Osteoblast (primary cell): ENCODE results near the gene TLK2. TPM values are rescaled to one million over a fixed set of nuclear protein-coding genes. Genes with fewer than 3 reads are reported as not detected.

ENCODE experiments used
- DNase-seq: peaks from one replicate; pipeline ENCODE4 v3.0.0; 2011; ENCODE audit warnings: low spot score, mixed read lengths; ENCODE audit not compliant: insufficient read length; ENCODE audit errors: missing footprints
- H2AFZ ChIP-seq: 2 replicates; pipeline ENCODE4 v1.6.0; 2011; ENCODE audit warnings: mild to moderate bottlenecking, low read length
- H3K27ac ChIP-seq: 2 replicates; pipeline ENCODE4 v1.5.1; 2011; ENCODE audit warnings: mild to moderate bottlenecking, low read depth, low read length, moderate library complexity
- H3K27me3 ChIP-seq: 2 replicates; pipeline ENCODE4 v1.6.0; 2012; ENCODE audit warnings: mild to moderate bottlenecking, control low read depth, inconsistent platforms, low read length, moderate library complexity; ENCODE audit not compliant: insufficient read depth
- H3K36me3 ChIP-seq: 2 replicates; pipeline ENCODE4 v1.5.1; 2011; ENCODE audit warnings: mild to moderate bottlenecking, low read length, control low read depth, moderate library complexity; ENCODE audit not compliant: insufficient read depth
- H3K4me1 ChIP-seq: 2 replicates; pipeline ENCODE4 v1.5.1; 2011; ENCODE audit warnings: mild to moderate bottlenecking, low read length, control low read depth, moderate library complexity; ENCODE audit not compliant: insufficient read depth
- H3K4me2 ChIP-seq: 2 replicates; pipeline ENCODE4 v1.6.0; 2011; ENCODE audit warnings: mild to moderate bottlenecking, low read length; ENCODE audit not compliant: insufficient read depth
- H3K4me3 ChIP-seq: fragments of 200-600 bp; sonication (generic); 3 replicates; pipeline ENCODE4 v1.5.1; 2012; ENCODE audit warnings: mild to moderate bottlenecking, low read length, inconsistent platforms; ENCODE audit not compliant: insufficient read depth
- H3K79me2 ChIP-seq: 2 replicates; pipeline ENCODE4 v1.6.0; 2012; ENCODE audit warnings: mild to moderate bottlenecking, low read length, control low read depth, inconsistent platforms; ENCODE audit not compliant: insufficient read depth
- H3K9me3 ChIP-seq: 2 replicates; pipeline ENCODE4 v1.5.1; 2011; ENCODE audit warnings: low read depth, low read length, control low read depth
- H4K20me1 ChIP-seq: 2 replicates; pipeline ENCODE4 v1.6.0; 2012; ENCODE audit warnings: mild to moderate bottlenecking, low read length, control low read depth; ENCODE audit not compliant: insufficient read depth
- CTCF ChIP-seq: IDR thresholded peaks from 2 replicates; pipeline ENCODE4 v1.5.1; 2011; ENCODE audit warnings: mild to moderate bottlenecking, low read depth, low read length, moderate library complexity; ENCODE audit errors: extremely low read depth
- total RNA-seq: library from RNA; depleted of rRNA; stranded (reverse); fragments of >200 nt; gene quantifications from 2 replicates; pipeline ENCODE4 v1.2.3, GENCODE V29; 2012

TLK2 gene
- total RNA-seq, 1 donor, result 52.8 TPM

GRCh38 chr17:62653826-62654761 is 175.5 kb downstream of the TLK2 start:
- peaks cover 45% of the 10 kb centered on the region for H4K20me1 ChIP-seq
- H3K79me2 ChIP-seq, result peaks cover 85% of the 10 kb centered on the region
- peak; percentile 92 for DNase-seq
- peaks cover 28% of the 10 kb centered on the region for H3K36me3 ChIP-seq
- no peak overlapping the region for H2AFZ ChIP-seq
- no peaks in the 10 kb centered on the region for H3K9me3 ChIP-seq
- TF ChIP-seq CTCF, result no peak
- no peaks in the 10 kb centered on the region for H3K27me3 ChIP-seq
- peak overlapping the region; percentile 81 for H3K4me2 ChIP-seq
- H3K4me1 ChIP-seq, result peaks cover 47% of the 10 kb centered on the region
- no peak overlapping the region for H3K4me3 ChIP-seq
- peak overlapping the region; percentile 75 for H3K27ac ChIP-seq

- Histone ChIP-seq H3K4me1 (peaks cover 39% of the 10 kb centered on the region), H4K20me1 (peaks cover 56% of the 10 kb centered on the region), H3K4me3 (no peak overlapping the region), H3K27me3 (no peaks in the 10 kb centered on the region), H3K79me2 (peaks cover 86% of the 10 kb centered on the region), H3K36me3 (peaks cover 28% of the 10 kb centered on the region), H2AFZ (no peak overlapping the region), H3K9me3 (peaks cover under 1% of the 10 kb centered on the region), H3K27ac (no peak overlapping the region), H3K4me2 (no peak overlapping the region)
- TF ChIP-seq CTCF, result no peak
- no peak for DNase-seq
Observed at GRCh38 chr17:62655656-62656055, 177.0 kb downstream of the TLK2 start.

- Histone ChIP-seq H3K27me3 (no peaks in the 10 kb centered on the region), H3K9me3 (peaks cover 4% of the 10 kb centered on the region), H3K27ac (peak overlapping the region; percentile 7), H3K36me3 (peaks cover 28% of the 10 kb centered on the region), H4K20me1 (peaks cover 62% of the 10 kb centered on the region), H2AFZ (no peak overlapping the region), H3K4me1 (peaks cover 33% of the 10 kb centered on the region), H3K4me2 (no peak overlapping the region), H3K79me2 (peaks cover 87% of the 10 kb centered on the region), H3K4me3 (no peak overlapping the region)
- DNase-seq, result peak; percentile 72
- no peak for TF ChIP-seq CTCF
Observed at GRCh38 chr17:62656446-62656845, 177.8 kb downstream of the TLK2 start.

GRCh38 chr17:62657145-62657665 is 178.6 kb downstream of the TLK2 start:
- no peak for DNase-seq
- H3K27me3 ChIP-seq, result no peaks in the 10 kb centered on the region
- no peak for TF ChIP-seq CTCF
- H3K4me3 ChIP-seq, result no peak overlapping the region
- peaks cover 88% of the 10 kb centered on the region for H3K79me2 ChIP-seq
- no peak overlapping the region for H3K27ac ChIP-seq
- H2AFZ ChIP-seq, result no peak overlapping the region
- peaks cover 66% of the 10 kb centered on the region for H4K20me1 ChIP-seq
- peaks cover 28% of the 10 kb centered on the region for H3K36me3 ChIP-seq
- H3K4me1 ChIP-seq, result peaks cover 27% of the 10 kb centered on the region
- H3K9me3 ChIP-seq, result peaks cover 4% of the 10 kb centered on the region
- H3K4me2 ChIP-seq, result no peak overlapping the region
